ENCODE data around the gene SMARCD3. TPM values are rescaled to one million over a fixed set of nuclear protein-coding genes. Genes with fewer than 3 reads are reported as not detected.
A peak's percentile ranks its signal among the peaks of the same experiment; 100 is the strongest.

Gene SMARCD3
- total RNA-seq, 2 experiments from 2014 or later = 11.8 to 14.8 TPM

DNA sequence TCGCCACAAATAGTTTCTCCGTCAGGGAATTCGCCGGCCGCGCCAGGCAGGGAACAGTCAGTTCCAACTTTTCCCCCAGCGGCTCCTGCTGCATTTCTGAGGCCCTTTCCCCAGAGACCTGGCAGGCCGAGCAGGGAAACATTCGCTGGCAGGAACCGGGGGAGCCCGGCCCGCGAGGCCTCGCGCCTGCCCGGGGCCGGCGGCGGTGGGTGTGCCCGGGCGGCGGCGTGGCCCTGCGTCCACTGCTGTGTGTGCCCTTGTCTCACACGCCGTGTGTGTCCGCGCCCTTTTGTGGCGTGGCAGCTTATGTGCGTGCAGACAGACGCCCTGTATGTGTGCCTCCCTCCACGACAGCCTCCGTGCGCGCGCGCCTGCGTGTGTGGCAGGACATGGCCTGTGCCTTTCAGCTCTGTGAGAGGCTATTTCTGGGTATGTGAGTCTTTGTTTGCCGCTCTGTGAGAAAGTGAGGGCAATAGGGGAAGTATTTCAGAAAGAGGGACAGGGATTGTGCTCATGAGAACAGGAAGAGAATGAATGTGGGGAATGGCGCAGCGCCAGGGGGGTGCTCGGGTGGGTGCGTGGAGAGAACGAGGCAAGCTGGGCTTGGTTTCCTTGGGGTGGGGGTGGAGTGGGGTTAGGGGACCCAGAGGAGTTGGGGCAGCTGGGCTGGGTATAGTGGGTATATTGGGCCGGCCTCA lies 689 bp upstream of the SMARCD3 start:
- H3K27me3 ChIP-seq (ENCODE audit: control insufficient read depth in 1 of 2, insufficient read depth in 2 of 2, low read length in 2 of 2) = peaks cover 58 to 66% of the 10 kb centered on the region in 2 experiments
- Mint-ChIP-seq H3K36me3 (ENCODE audit: low read depth) (no peaks in the 10 kb centered on the region), H3K4me3 (peak overlapping the region; percentile 84), H3K4me1 (ENCODE audit: low read depth) (peaks cover 54% of the 10 kb centered on the region), H3K9me3 (no peaks in the 10 kb centered on the region), H3K27me3 (peaks cover 83% of the 10 kb centered on the region), H3K27ac (no peak overlapping the region)
- CTCF ChIA-PET = no interaction called here
- peak; percentile 30 for ATAC-seq (ENCODE audit: poor library complexity)
- peaks cover 50% of the 10 kb centered on the region for H3K4me1 ChIP-seq (ENCODE audit: insufficient read depth, low read length)
- intact Hi-C loops (cut with DNase I, micrococcal nuclease) = loop anchor here (5.0 to 10.0 kb wide), 2 partner anchors 82 to 84 kb away; partner anchors contain the start of gene GBX1 (in 2 of the 2)
- no peaks in the 10 kb centered on the region for H3K9me3 ChIP-seq (ENCODE audit: control insufficient read depth in 1 of 2, insufficient read depth in 1 of 2, low read length in 2 of 2)
- H3K4me3 ChIP-seq (ENCODE audit: low read length) = peak overlapping the region; percentile 29
- no peak overlapping the region for H3K27ac ChIP-seq (ENCODE audit: low read depth in 1 of 2, low read length in 2 of 2)
- DNase-seq = peak in 8 of 14 experiments; percentile 19 to 76 (median 36)
- no peaks in the 10 kb centered on the region for H3K36me3 ChIP-seq (ENCODE audit: insufficient read depth, low read length)
- POLR2A ChIA-PET = interaction anchor here (1.0 kb wide), 1 partner anchor 9 kb away, joined by 4 read pairs; no protein-coding TSS in a partner anchor
- no peak for TF ChIP-seq CTCF (IDR thresholded peaks at IDR 0.05)

- no peak for TF ChIP-seq CTCF (IDR thresholded peaks at IDR 0.05)
- H3K4me1 ChIP-seq (ENCODE audit: insufficient read depth, low read length) = peaks cover 64% of the 10 kb centered on the region
- Mint-ChIP-seq H3K27me3 (peaks cover 73% of the 10 kb centered on the region), H3K4me1 (ENCODE audit: low read depth) (peaks cover 67% of the 10 kb centered on the region), H3K4me3 (peak overlapping the region; percentile 68), H3K27ac (no peak overlapping the region), H3K9me3 (no peaks in the 10 kb centered on the region), H3K36me3 (ENCODE audit: low read depth) (no peaks in the 10 kb centered on the region)
- ATAC-seq (ENCODE audit: poor library complexity) (no peak), DNase-seq (peak in 1 of 14 experiments; percentile 24)
- intact Hi-C loops (cut with DNase I, micrococcal nuclease) = loop anchor here (5.0 to 10.0 kb wide), 2 partner anchors 80 to 83 kb away; partner anchors contain the start of gene GBX1 (in 2 of the 2)
- peaks cover 57 to 62% of the 10 kb centered on the region in 2 experiments for H3K27me3 ChIP-seq (ENCODE audit: control insufficient read depth in 1 of 2, insufficient read depth in 2 of 2, low read length in 2 of 2)
- no peak overlapping the region for H3K27ac ChIP-seq (ENCODE audit: low read depth in 1 of 2, low read length in 2 of 2)
- ChIA-PET CTCF (no interaction called here), POLR2A (interaction anchor here (1.2 to 1.5 kb wide), 2 partner anchors 15 to 21 kb away, joined by 3 to 5 read pairs; partner anchors contain the start of genes ABCF2 and CHPF2)
- peak overlapping the region; percentile 49 for H3K4me3 ChIP-seq (ENCODE audit: low read length)
- no peaks in the 10 kb centered on the region for H3K9me3 ChIP-seq (ENCODE audit: control insufficient read depth in 1 of 2, insufficient read depth in 1 of 2, low read length in 2 of 2)
- no peaks in the 10 kb centered on the region for H3K36me3 ChIP-seq (ENCODE audit: insufficient read depth, low read length)
Measured at GRCh38 chr7:151247611-151248345, 716 bp downstream of the SMARCD3 start.

DNA sequence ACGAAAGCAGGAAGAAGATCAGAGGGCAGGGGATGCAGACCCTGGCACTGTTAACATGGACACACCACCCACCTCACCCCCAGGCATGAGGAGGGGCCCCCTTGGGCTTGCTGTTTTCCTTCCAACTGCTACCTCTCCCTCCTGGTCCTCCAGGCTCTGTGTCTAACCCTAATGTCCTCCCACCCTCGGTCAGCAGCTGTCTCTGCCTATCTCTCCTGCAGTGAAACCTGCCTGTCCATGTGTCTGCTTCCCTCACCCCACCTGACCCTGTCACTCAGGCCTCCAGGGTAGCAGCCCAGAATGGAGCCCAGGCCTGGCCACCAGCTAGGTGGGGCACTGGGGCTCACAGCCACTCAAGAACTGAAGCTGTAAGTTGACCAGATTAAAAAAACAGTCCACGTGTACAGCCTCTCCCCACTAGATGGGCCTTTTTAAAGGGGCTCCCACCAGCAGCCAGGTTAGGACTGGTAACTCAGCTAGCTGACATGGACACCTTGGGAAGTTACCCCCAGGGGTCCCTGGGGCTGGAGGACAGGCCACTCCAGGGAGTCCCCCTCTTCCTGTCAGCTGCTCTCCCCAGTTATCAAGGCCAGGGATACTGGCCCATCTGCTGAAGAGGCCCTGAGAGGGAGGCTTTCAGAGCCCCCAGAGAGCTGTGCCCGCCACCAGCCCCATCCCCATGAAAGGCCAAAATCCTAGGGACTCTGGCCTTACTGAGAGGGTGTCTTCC lies 1.5 kb downstream of the SMARCD3 start:
- peaks cover 65% of the 10 kb centered on the region for H3K27me3 Mint-ChIP-seq
- no peaks in the 10 kb centered on the region for H3K9me3 Mint-ChIP-seq
- peaks cover 50 to 55% of the 10 kb centered on the region in 2 experiments for H3K27me3 ChIP-seq (ENCODE audit: control insufficient read depth in 1 of 2, insufficient read depth in 2 of 2, low read length in 2 of 2)
- H3K27ac ChIP-seq (ENCODE audit: low read depth in 1 of 2, low read length in 2 of 2) = no peak overlapping the region
- CTCF ChIA-PET = no interaction called here
- no peak for DNase-seq
- H3K27ac Mint-ChIP-seq = no peak overlapping the region
- H3K4me3 Mint-ChIP-seq = peak overlapping the region; percentile 63
- H3K4me3 ChIP-seq (ENCODE audit: low read length) = no peak overlapping the region
- H3K36me3 ChIP-seq (ENCODE audit: insufficient read depth, low read length) = no peaks in the 10 kb centered on the region
- POLR2A ChIA-PET = interaction anchor here (1.2 to 1.5 kb wide), 2 partner anchors 14 to 20 kb away, joined by 3 to 5 read pairs; partner anchors contain the start of genes ABCF2 and CHPF2
- H3K9me3 ChIP-seq (ENCODE audit: control insufficient read depth in 1 of 2, insufficient read depth in 1 of 2, low read length in 2 of 2) = no peaks in the 10 kb centered on the region
- H3K36me3 Mint-ChIP-seq (ENCODE audit: low read depth) = no peaks in the 10 kb centered on the region
- H3K4me1 Mint-ChIP-seq (ENCODE audit: low read depth) = peaks cover 61% of the 10 kb centered on the region
- peaks cover 63% of the 10 kb centered on the region for H3K4me1 ChIP-seq (ENCODE audit: insufficient read depth, low read length)
- TF ChIP-seq CTCF (IDR thresholded peaks at IDR 0.05) = no peak
- no peak for ATAC-seq (ENCODE audit: poor library complexity)
- intact Hi-C loops (cut with DNase I, micrococcal nuclease) = loop anchor here (5.0 to 10.0 kb wide), 2 partner anchors 80 to 82 kb away; partner anchors contain the start of gene GBX1 (in 2 of the 2)
